Measurements from ENCODE around the gene CDHR5.

The CDHR5 gene

GRCh38 chr11:608791-609251 lies 15.9 kb downstream of the CDHR5 start:
- DNase-seq, result no peak

GRCh38 chr11:607971-608659 lies 16.6 kb downstream of the CDHR5 start:
- DNase-seq, result no peak

GRCh38 chr11:607020-607780 lies 17.6 kb downstream of the CDHR5 start:
- DNase-seq, result no peak

DNA sequence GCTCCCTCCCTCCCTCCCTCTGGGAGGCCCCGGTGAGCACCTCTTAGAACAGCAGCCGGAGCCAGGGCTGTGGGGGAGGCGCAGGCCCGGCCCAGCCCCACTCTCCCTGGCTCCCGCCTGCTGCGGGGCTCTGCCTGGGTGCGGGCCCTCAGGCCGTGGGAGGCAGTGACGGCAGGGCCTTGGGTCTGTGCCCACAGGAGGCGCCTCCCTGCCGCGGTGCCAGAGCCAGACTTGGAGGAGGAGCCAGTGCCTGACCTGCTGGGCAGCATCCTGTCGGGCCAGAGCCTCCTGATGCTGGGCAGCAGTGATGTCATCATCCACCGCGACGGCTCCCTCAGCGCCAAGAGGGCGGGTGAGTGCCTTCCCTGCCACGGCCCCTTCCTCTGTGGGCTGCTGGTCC lies 18.5 kb downstream of the CDHR5 start:
- DNase-seq, result no peak

GRCh38 chr11:605286-606129 lies 19.2 kb downstream of the CDHR5 start:
- DNase-seq, result no peak

DNA sequence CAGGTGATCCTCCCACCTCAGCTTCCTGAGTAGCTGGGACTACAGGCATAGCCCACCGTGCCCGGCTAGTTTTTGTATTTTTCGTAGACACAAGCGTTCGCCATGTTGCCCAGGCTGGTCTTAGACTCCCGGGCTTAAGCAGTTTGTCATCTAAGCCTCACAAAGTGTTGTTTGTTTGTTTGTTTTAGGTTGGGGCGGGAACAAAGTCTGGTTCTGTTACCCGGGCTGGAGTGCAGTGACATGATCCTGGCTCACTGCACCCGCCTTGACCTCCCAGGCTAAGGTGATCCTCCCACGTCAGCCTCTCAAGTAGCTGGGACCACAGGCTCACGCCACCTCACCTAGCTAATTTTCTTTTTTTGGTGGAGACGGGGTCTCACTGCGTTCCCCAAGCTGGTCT lies 21.6 kb downstream of the CDHR5 start:
- DNase-seq, result no peak

DNA sequence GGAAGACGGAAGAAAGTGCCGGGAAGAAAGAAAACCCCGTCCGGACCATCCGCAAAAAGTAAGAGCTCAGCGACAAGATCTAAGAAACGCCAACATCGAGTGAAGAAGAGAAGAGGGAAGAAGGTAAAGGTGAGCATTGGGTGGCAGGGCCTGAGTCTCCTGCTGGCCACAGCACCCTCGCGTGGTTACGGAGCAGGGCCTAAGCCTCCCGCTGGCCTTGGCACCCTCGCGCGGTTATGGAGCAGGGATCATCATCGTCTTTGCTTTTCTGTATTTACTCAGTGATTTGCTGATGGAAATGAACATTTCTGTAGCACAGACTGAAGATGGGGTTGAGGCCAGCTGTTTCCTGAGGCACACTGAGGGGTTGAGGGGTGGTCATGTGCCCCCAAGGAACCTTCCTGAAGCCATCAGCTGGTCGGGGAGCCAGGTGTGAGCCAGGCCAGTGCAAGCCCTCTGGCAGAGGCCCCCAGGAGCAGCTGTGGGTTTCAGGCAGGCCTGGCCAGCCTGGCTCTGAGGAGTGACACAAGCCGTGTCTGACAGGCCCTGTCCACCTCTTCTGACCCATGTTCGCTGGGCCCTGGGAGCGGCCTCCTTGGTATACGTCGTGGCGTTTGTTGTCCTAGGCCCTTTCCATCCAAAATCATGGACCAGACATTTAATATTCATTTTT lies 23.0 kb downstream of the CDHR5 start:
- DNase-seq, result no peak

- DNase-seq, result no peak
Observed at GRCh38 chr11:598005-598680, 26.6 kb downstream of the CDHR5 start.

- DNase-seq, result no peak
Observed at GRCh38 chr11:597166-597725, 27.5 kb downstream of the CDHR5 start.

- no peak for DNase-seq
Observed at GRCh38 chr11:596374-596773, 28.4 kb downstream of the CDHR5 start.

GRCh38 chr11:595400-595799 lies 29.4 kb downstream of the CDHR5 start:
- no peak for DNase-seq

- no peak for DNase-seq
Observed at GRCh38 chr11:593347-593746, 31.4 kb downstream of the CDHR5 start.

DNA sequence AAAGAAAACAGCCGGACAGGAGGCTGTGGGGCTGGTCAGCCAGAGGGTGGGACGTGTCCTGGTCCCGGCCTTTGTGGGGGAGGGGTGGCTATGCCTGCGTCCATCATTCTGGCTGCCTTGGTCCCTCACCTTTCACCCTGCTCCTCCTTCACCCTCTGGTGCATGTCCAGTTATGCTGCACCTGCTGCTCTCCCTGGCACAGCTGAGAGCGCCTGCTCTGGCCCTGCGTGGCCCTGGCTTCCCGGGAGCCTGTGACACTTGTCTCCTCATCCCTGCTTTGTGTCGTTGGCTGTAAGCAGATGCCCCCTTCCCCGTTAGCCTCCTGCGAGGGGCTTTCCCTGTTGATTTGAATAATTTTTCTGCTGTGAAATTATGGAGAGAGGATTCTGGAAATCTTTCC lies 31.8 kb downstream of the CDHR5 start:
- DNase-seq, result no peak

DNA sequence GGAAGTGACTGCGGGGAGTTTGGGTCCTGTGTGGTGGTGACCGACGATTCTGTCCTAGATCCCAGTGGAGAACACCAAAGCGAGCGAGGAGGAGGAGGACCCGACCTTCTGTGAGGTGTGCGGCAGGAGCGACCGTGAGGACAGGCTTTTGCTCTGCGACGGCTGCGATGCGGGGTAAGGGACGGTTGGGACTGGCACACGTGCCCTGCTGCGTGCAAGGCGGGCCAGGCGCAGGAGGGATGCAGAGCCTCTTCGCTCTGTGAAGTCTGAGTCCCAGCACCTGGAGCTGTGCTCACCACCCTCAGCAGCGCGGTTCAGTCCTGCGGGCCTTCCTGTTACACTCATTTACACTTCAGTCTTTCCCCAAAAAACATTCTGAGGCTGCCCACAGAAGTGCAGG lies 32.3 kb downstream of the CDHR5 start:
- DNase-seq, result no peak

- no peak for DNase-seq
Observed at GRCh38 chr11:590997-591396, 33.8 kb downstream of the CDHR5 start.

DNA sequence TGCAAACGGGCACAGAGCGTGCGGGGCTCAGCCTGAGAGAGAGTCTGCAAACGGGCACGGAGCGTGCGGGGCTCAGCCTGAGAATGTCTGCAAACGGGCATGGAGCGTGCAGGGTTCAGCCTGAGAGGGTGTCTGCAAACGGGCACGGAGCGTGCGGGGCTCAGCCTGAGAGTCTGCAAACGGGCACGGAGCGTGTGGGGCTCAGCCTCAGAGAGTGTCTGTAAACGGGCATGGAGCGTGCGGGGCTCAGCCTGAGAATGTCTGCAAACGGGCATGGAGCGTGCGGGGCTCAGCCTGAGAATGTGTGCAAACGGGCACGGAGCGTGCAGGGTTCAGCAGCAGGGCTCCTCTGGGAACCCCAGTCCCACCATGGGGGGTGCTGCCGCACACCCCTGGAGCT lies 35.0 kb downstream of the CDHR5 start:
- DNase-seq, result no peak

DNA sequence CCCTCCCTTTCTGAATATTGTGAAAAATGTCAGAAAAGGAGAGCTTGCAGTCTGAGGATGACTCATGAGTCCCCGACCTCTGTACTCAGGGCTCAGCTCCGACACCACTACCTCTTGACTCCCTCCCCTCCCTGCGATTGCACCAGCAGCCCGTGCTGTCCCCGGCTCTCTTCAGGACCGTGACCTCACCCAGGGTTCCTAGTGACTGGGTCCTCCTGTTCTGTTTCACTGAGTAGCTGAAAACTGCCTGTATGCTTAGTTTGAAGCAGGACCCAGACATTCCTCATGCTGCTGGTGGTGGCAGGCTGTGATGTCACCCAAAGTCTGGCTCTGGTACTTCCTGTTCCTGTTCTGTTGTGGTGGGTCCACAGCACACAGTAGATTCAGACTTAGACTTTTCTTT lies 36.8 kb downstream of the CDHR5 start:
- no peak for DNase-seq

- DNase-seq, result no peak
Observed at GRCh38 chr11:587546-587945, 37.2 kb downstream of the CDHR5 start.

DNA sequence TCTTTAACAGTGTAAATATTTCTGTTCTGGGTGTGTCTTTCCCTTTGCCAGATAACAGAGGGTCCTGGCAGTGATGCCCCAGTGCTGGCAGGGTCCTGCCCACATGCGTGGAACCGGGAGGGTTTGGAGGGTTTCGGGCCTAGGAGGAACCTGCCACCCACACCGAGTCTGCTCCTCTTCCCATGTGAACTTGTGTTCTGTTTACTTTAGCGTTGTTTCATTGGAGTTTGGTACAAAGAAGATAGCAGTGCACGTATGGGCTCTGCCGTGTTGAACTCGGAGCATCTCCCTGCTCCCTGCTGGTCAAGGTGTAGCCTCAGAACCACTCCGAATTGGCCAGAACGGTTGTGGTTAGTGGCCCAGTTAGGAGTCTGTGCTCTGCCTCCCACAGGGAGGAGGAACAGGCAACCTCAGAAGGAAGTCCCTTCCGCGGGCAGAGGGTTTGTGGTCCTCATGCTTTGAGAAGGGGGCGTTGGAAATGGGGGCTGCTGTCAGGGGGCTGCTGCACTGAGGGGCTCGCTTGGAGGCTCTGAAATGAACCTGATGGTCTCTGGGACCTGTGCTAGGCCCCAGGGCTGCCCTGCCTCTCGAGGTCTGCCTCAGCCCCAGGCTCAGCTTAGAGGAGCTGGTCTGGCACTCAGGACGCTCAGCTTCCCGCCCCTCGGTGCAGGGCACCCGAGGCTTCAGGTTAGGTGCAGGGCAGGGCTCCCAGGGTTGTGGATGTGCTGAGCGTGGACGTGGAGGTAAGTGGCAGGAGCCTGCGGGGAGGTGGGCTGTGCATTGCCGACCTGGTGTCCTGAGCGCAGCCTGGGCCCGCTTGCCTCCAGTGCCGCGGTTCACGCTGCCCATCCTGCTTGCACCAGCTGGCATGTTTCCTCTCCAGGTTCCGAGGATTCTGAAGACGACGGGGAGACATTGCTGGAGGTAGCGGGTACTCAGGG lies 38.1 kb downstream of the CDHR5 start:
- no peak for DNase-seq

DNA sequence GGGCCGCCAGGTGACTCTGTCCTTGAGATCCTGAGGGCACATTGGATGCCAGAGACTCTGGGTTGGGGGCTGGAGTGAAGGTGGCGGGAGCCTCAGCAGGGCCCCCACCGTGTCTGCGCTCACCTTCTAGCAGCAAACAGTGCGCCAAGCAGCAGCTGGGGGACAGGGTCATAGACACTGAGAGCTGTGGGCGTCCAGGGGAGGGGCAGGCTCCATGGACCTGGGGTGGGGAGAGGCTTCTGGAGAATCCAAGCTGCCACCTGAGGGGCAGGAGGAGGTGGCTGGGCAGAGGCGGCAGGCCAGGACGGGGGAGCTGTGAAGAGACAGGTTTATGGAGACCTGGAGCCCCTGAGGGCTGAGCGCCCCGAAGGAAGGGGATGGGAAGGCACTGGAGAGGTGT lies 40.5 kb downstream of the CDHR5 start:
- DNase-seq, result no peak

- no peak for DNase-seq
Observed at GRCh38 chr11:581752-582151, 43.0 kb downstream of the CDHR5 start.

Data from DMS 273 treated with DMSO at 0.1 percent for 48 hours (cell line).